OCI-LY3 (cell line): ENCODE data around the gene INCENP.

Experiments used
- H2AFZ ChIP-seq: fragments of 200-600, 300-600 bp; shearing (Covaris generic); 2 replicates; pipeline ENCODE4 v1.6.0; 2014; ENCODE audit warnings: antibody characterized with exemption, low read depth, low read length
- H3K27ac ChIP-seq: fragments of 200-600, 300-600 bp; sonication (generic); 2 replicates; pipeline ENCODE4 v1.5.1; 2014; ENCODE audit warnings: mild to moderate bottlenecking, low read length, moderate library complexity, mixed read lengths
- H3K27me3 ChIP-seq: fragments of 200-600, 300-600 bp; sonication (generic); 2 replicates; pipeline ENCODE4 v1.6.1; 2014; ENCODE audit warnings: low read depth, low read length, mixed read lengths
- H3K36me3 ChIP-seq: fragments of 200-600, 300-600 bp; sonication (generic); replicated peaks from 2 replicates; pipeline ENCODE3; 2014; ENCODE audit warnings: low read depth, low read length, mixed read lengths
- H3K4me1 ChIP-seq: fragments of 300-600, 200-600 bp; sonication (generic); 2 replicates; pipeline ENCODE4 v1.6.1; 2014; ENCODE audit warnings: low read length, mixed read lengths
- H3K4me2 ChIP-seq: fragments of 200-600, 300-600 bp; sonication (generic); 2 replicates; pipeline ENCODE4 v1.6.1; 2014; ENCODE audit warnings: low read length, mixed read lengths
- H3K4me3 ChIP-seq: fragments of 300-600, 200-600 bp; sonication (generic); 2 replicates; pipeline ENCODE4 v1.5.1; 2014; ENCODE audit warnings: antibody characterized with exemption, mild to moderate bottlenecking, low read length, moderate library complexity
- H3K79me2 ChIP-seq: fragments of 300-600, 200-600 bp; shearing (Covaris generic); 2 replicates; pipeline ENCODE4 v1.6.1; 2014; ENCODE audit warnings: mild to moderate bottlenecking, low read length, mixed read lengths
- H3K9ac ChIP-seq: fragments of 300-600, 200-600 bp; shearing (Covaris generic); 2 replicates; pipeline ENCODE4 v1.6.0; 2014; ENCODE audit warnings: mild to moderate bottlenecking, low read length, moderate library complexity
- H3K9me3 ChIP-seq: fragments of 200-600, 300-600 bp; shearing (Covaris generic); 2 replicates; pipeline ENCODE4 v1.6.1; 2014; ENCODE audit warnings: low read length, mixed read lengths; ENCODE audit not compliant: insufficient read depth
- H4K20me1 ChIP-seq: fragments of 200-600, 300-600 bp; sonication (generic); 2 replicates; pipeline ENCODE4 v1.6.1; 2016; ENCODE audit warnings: low read length, mixed read lengths; ENCODE audit not compliant: insufficient read depth
- CTCF ChIP-seq: fragments of 200-600, 300-600 bp; sonication (generic); IDR thresholded peaks from 2 replicates; pipeline ENCODE4 v1.5.1; 2014; ENCODE audit warnings: antibody characterized with exemption, low read length, low read depth
- EZH2phosphoT487 ChIP-seq: fragments of 200-600 bp; shearing (Covaris generic); IDR thresholded peaks from 2 replicates; pipeline ENCODE4 v1.6.1; 2018; ENCODE audit warnings: antibody characterized with exemption, mixed run types, low read depth

The INCENP gene

DNA sequence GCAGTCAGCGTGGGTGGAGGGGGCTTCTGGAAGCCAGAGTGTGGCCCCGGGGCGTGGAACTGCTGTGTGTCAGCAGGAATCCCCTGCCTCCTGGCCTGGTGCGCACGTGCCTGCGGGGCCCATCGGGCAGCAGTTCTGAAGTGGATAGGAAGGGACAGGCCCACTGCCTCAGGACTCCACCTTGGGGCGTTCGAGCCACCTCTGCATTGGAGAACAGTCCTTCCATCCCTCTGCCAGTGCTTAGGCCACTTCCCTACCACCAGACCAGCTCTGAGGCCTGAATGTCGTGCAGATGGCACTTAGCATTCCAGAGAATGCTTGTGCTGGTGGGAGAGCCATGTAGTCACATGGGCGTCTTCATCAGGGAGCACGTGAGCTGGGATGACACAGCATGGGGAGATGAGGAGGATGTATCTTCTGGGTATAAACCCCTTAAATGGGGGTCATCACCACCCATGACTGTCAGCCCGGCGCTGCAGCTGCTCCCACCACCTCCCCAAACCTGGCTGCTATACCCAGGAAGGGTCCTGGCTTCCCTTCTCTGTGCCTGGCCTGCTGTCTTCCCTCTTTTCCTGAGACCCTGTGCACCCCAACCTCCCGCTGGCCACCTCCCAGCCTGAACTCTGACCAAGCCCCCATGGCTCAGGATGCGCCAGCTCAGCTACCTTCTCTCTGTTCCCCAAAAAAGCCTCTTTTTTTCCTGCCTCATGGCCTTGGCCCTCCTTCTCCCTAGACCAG is 9.7 kb downstream of the INCENP start:
- Histone ChIP-seq H4K20me1 (peaks cover 73% of the 10 kb centered on the region), H3K27ac (no peak overlapping the region), H3K9ac (no peak overlapping the region), H2AFZ (no peak overlapping the region), H3K27me3 (no peaks in the 10 kb centered on the region), H3K4me1 (peaks cover 10% of the 10 kb centered on the region; the same call in 1 of the 2 replicates), H3K9me3 (no peaks in the 10 kb centered on the region), H3K79me2 (peaks cover 99% of the 10 kb centered on the region), H3K4me3 (no peak overlapping the region), H3K4me2 (no peak overlapping the region), H3K36me3 (peaks cover 79% of the 10 kb centered on the region)
- TF ChIP-seq CTCF: no peak
- TF ChIP-seq EZH2phosphoT487: no peak

GRCh38 chr11:62137276-62137861 is 13.6 kb downstream of the INCENP start:
- no peak overlapping the region for H3K4me2 ChIP-seq
- H3K9ac ChIP-seq: no peak overlapping the region
- no peak overlapping the region for H3K27ac ChIP-seq
- no peak overlapping the region for H2AFZ ChIP-seq
- H3K79me2 ChIP-seq: peaks cover 61% of the 10 kb centered on the region
- no peaks in the 10 kb centered on the region for H3K27me3 ChIP-seq
- peaks cover 79% of the 10 kb centered on the region for H3K36me3 ChIP-seq
- no peak overlapping the region for H3K4me3 ChIP-seq
- peaks cover 44% of the 10 kb centered on the region for H4K20me1 ChIP-seq
- peaks cover 10% of the 10 kb centered on the region; the same call in 1 of the 2 replicates for H3K4me1 ChIP-seq
- no peaks in the 10 kb centered on the region for H3K9me3 ChIP-seq
- TF ChIP-seq CTCF (no peak), EZH2phosphoT487 (no peak)

- Histone ChIP-seq H3K36me3 (peaks cover 79% of the 10 kb centered on the region), H3K4me2 (no peak overlapping the region), H3K9ac (no peak overlapping the region), H3K27ac (no peak overlapping the region), H3K4me3 (no peak overlapping the region), H3K79me2 (peaks cover 54% of the 10 kb centered on the region), H3K9me3 (no peaks in the 10 kb centered on the region), H4K20me1 (peaks cover 37% of the 10 kb centered on the region), H2AFZ (no peak overlapping the region), H3K4me1 (peaks cover 10% of the 10 kb centered on the region; the same call in 1 of the 2 replicates), H3K27me3 (no peaks in the 10 kb centered on the region)
- TF ChIP-seq CTCF: no peak
- TF ChIP-seq EZH2phosphoT487: no peak
Measured at GRCh38 chr11:62137881-62138629, 14.2 kb downstream of the INCENP start.
